ENCODE results near the gene ATXN1L.

DNA sequence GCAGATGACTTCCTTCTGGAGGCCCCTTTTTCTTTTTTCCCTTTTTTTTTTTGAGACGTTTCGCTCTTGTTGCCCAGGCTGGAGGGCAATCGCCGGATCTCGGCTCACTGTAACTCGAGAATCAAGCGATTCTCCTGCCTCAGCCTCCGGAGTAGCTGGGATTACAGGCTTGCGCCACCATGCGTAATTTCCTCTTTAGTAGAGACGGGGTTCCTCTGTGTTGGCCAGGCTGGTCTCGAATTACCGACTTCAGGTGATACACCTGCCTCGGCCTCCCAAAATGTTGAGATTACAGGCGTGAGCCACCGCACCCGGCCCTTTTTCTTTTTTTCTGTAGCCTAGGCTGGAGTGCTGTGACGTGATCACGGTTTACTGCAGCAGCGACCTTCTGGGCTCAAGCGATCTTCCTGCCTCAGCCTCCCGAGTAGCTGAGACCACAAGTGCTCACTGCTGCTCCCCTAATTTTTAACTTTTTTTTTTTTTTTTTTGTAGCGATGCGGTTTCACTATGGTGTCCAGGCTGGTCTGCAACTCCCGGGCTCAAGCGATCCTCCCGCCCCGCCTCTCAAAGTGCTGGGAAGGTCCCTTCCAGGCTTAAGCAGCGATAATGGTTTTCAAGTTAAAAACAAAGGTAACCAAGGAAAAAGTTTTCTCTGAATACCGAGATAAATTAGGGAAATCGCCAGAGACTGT lies 48.6 kb downstream of the ATXN1L start:
- TF ChIP-seq, protein P1, sequence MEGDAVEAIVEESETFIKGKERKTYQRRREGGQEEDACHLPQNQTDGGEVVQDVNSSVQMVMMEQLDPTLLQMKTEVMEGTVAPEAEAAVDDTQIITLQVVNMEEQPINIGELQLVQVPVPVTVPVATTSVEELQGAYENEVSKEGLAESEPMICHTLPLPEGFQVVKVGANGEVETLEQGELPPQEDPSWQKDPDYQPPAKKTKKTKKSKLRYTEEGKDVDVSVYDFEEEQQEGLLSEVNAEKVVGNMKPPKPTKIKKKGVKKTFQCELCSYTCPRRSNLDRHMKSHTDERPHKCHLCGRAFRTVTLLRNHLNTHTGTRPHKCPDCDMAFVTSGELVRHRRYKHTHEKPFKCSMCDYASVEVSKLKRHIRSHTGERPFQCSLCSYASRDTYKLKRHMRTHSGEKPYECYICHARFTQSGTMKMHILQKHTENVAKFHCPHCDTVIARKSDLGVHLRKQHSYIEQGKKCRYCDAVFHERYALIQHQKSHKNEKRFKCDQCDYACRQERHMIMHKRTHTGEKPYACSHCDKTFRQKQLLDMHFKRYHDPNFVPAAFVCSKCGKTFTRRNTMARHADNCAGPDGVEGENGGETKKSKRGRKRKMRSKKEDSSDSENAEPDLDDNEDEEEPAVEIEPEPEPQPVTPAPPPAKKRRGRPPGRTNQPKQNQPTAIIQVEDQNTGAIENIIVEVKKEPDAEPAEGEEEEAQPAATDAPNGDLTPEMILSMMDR (IDR thresholded peaks at IDR 0.05), result peak; percentile 43
- TF ChIP-seq ZBTB33 (IDR thresholded peaks at IDR 0.05; ENCODE audit: borderline replicate concordance, low read depth) (no peak), REST (IDR thresholded peaks at IDR 0.05; ENCODE audit: low read depth, low read length) (no peak), GABPA (IDR thresholded peaks at IDR 0.05; ENCODE audit: low read depth) (no peak), SMC3 (IDR thresholded peaks at IDR 0.05; ENCODE audit: low read depth, low read length) (no peak), RAD21 (IDR thresholded peaks at IDR 0.05; ENCODE audit: low read length) (no peak), MEF2A (IDR thresholded peaks at IDR 0.05; ENCODE audit: borderline replicate concordance, low read depth) (no peak), SIN3A (IDR thresholded peaks at IDR 0.05; ENCODE audit: borderline replicate concordance, low read depth, low read length) (no peak)

All from SK-N-SH (cell line).